Activated CD8-positive, alpha-beta memory T cell treated with anti-CD3 and anti-CD28 coated beads, Interleukin-2, amount 10 ng/mL, durations not matched to agents 7 days and 5 days (primary cell): Measurements from ENCODE around the gene TRPM2. TPM values are rescaled to one million over a fixed set of nuclear protein-coding genes. Genes with fewer than 3 reads are reported as not detected.

Experiments used
- ATAC-seq: fragments of 150-1000 bp; cut with Tn5 transposase; one replicate; pipeline ENCODE4 v1.10.0; 2021; ENCODE audit warnings: moderate library complexity
- CTCF ChIA-PET: fragments of 350-600 bp; sonication (Branson Sonifier 250); formaldehyde crosslinking; loops from one replicate; lab custom pipeline; 2021; ENCODE audit warnings: antibody characterized with exemption; lab: Charles Lee
- DNase-seq: peaks from one replicate; pipeline ENCODE4 v3.0.0-alpha.2; 2020
- H3K27ac Mint-ChIP-seq: one replicate; pipeline ENCODE4 v1.8.0; 2021; ENCODE audit warnings: mild to moderate bottlenecking, mixed read lengths
- H3K27me3 Mint-ChIP-seq: one replicate; pipeline ENCODE4 v1.8.0; 2021; ENCODE audit warnings: mixed read lengths
- H3K36me3 Mint-ChIP-seq: one replicate; pipeline ENCODE4 v1.8.0; 2021; ENCODE audit warnings: mild to moderate bottlenecking, mixed read lengths
- H3K4me1 Mint-ChIP-seq: one replicate; pipeline ENCODE4 v1.8.0; 2021; ENCODE audit warnings: mixed read lengths
- H3K4me3 Mint-ChIP-seq: one replicate; pipeline ENCODE4 v1.8.0; 2021; ENCODE audit warnings: mild to moderate bottlenecking, moderate library complexity, mixed read lengths
- H3K9me3 Mint-ChIP-seq: one replicate; pipeline ENCODE4 v1.8.0; 2022; ENCODE audit warnings: low read depth, mixed read lengths
- total RNA-seq, 2 experiments: library from RNA; stranded (reverse); gene quantifications; one replicate each; pipeline ENCODE4 v1.2.3, GENCODE V29; 2021

Gene TRPM2
- total RNA-seq, 2 experiments from 2014 or later: 21.2 to 32.7 TPM

GRCh38 chr21:44349416-44349846, 4.0 kb upstream of the TRPM2 start:
- Mint-ChIP-seq H3K27me3 (peaks cover 35% of the 10 kb centered on the region), H3K36me3 (peaks cover under 1% of the 10 kb centered on the region), H3K4me1 (peaks cover 30% of the 10 kb centered on the region), H3K27ac (no peak overlapping the region), H3K4me3 (no peak overlapping the region), H3K9me3 (no peaks in the 10 kb centered on the region)
- no peak for DNase-seq
- CTCF ChIA-PET: no interaction called here
- ATAC-seq: no peak

GRCh38 chr21:44349847-44350772, 3.3 kb upstream of the TRPM2 start:
- no peak for DNase-seq
- Mint-ChIP-seq H3K4me1 (peaks cover 36% of the 10 kb centered on the region), H3K9me3 (no peaks in the 10 kb centered on the region), H3K27ac (no peak overlapping the region), H3K27me3 (peaks cover 35% of the 10 kb centered on the region), H3K4me3 (no peak overlapping the region), H3K36me3 (peaks cover 5% of the 10 kb centered on the region)
- no peak for ATAC-seq
- CTCF ChIA-PET: no interaction called here

- CTCF ChIA-PET: no interaction called here
- Mint-ChIP-seq H3K9me3 (no peaks in the 10 kb centered on the region), H3K4me3 (no peak overlapping the region), H3K36me3 (peaks cover 12% of the 10 kb centered on the region), H3K27ac (no peak overlapping the region), H3K4me1 (peaks cover 42% of the 10 kb centered on the region), H3K27me3 (peaks cover 35% of the 10 kb centered on the region)
- DNase-seq: no peak
- no peak for ATAC-seq
Observed at GRCh38 chr21:44350773-44351481, 2.5 kb upstream of the TRPM2 start.

GRCh38 chr21:44351535-44352252, 1.7 kb upstream of the TRPM2 start:
- Mint-ChIP-seq H3K27ac (no peak overlapping the region), H3K9me3 (no peaks in the 10 kb centered on the region), H3K4me3 (no peak overlapping the region), H3K4me1 (peaks cover 49% of the 10 kb centered on the region), H3K36me3 (peaks cover 19% of the 10 kb centered on the region), H3K27me3 (peaks cover 28% of the 10 kb centered on the region)
- ATAC-seq (no peak), DNase-seq (no peak)
- CTCF ChIA-PET: no interaction called here

- CTCF ChIA-PET: interaction anchor here (1.1 kb wide), 1 partner anchor 7 kb away, joined by 4 read pairs; no protein-coding TSS in a partner anchor
- DNase-seq: no peak
- Mint-ChIP-seq H3K27ac (peak overlapping the region; percentile 87), H3K4me3 (no peak overlapping the region), H3K36me3 (peaks cover 25% of the 10 kb centered on the region), H3K9me3 (no peaks in the 10 kb centered on the region), H3K27me3 (peaks cover 24% of the 10 kb centered on the region), H3K4me1 (peaks cover 53% of the 10 kb centered on the region)
- ATAC-seq: no peak
Observed at GRCh38 chr21:44352253-44352860, 1.1 kb upstream of the TRPM2 start.

GRCh38 chr21:44354001-44354405, 582 bp downstream of the TRPM2 start:
- peak overlapping the region; percentile 87 for H3K27ac Mint-ChIP-seq
- H3K9me3 Mint-ChIP-seq: peaks cover 2% of the 10 kb centered on the region
- H3K36me3 Mint-ChIP-seq: peaks cover 34% of the 10 kb centered on the region
- peak overlapping the region; percentile 79 for H3K4me3 Mint-ChIP-seq
- ATAC-seq (no peak), DNase-seq (no peak)
- H3K4me1 Mint-ChIP-seq: peaks cover 53% of the 10 kb centered on the region
- CTCF ChIA-PET: interaction anchor here (1.2 kb wide), 3 partner anchors 9 to 536 kb away, joined by 3 to 4 read pairs (median 3); no protein-coding TSS in a partner anchor
- peaks cover 16% of the 10 kb centered on the region for H3K27me3 Mint-ChIP-seq

GRCh38 chr21:44354775-44355771, 1.7 kb downstream of the TRPM2 start:
- peaks cover 53% of the 10 kb centered on the region for H3K4me1 Mint-ChIP-seq
- H3K27ac Mint-ChIP-seq: peak overlapping the region; percentile 87
- peaks cover 2% of the 10 kb centered on the region for H3K9me3 Mint-ChIP-seq
- ATAC-seq (no peak), DNase-seq (peak; percentile 65)
- H3K27me3 Mint-ChIP-seq: peaks cover 9% of the 10 kb centered on the region
- H3K4me3 Mint-ChIP-seq: peak overlapping the region; percentile 79
- CTCF ChIA-PET: interaction anchor here (0.9 to 1.2 kb wide), 2 partner anchors 9 to 10 kb away, joined by 3 to 5 read pairs; no protein-coding TSS in a partner anchor
- H3K36me3 Mint-ChIP-seq: peaks cover 37% of the 10 kb centered on the region

- CTCF ChIA-PET: no interaction called here
- Mint-ChIP-seq H3K36me3 (peaks cover 40% of the 10 kb centered on the region), H3K4me1 (peaks cover 51% of the 10 kb centered on the region), H3K9me3 (peaks cover 2% of the 10 kb centered on the region), H3K27ac (no peak overlapping the region), H3K4me3 (no peak overlapping the region), H3K27me3 (peaks cover 8% of the 10 kb centered on the region)
- DNase-seq (no peak), ATAC-seq (no peak)
Observed at GRCh38 chr21:44356160-44356559, 2.7 kb downstream of the TRPM2 start.

GRCh38 chr21:44356636-44357035, 3.2 kb downstream of the TRPM2 start:
- Mint-ChIP-seq H3K4me3 (no peak overlapping the region), H3K9me3 (peaks cover 2% of the 10 kb centered on the region), H3K27me3 (peaks cover 5% of the 10 kb centered on the region), H3K36me3 (peaks cover 41% of the 10 kb centered on the region), H3K4me1 (peaks cover 49% of the 10 kb centered on the region), H3K27ac (no peak overlapping the region)
- ATAC-seq (no peak), DNase-seq (no peak)
- CTCF ChIA-PET: no interaction called here

GRCh38 chr21:44357064-44357837, 3.8 kb downstream of the TRPM2 start:
- Mint-ChIP-seq H3K9me3 (peaks cover 2% of the 10 kb centered on the region), H3K4me1 (peaks cover 45% of the 10 kb centered on the region), H3K27me3 (peaks cover 3% of the 10 kb centered on the region), H3K36me3 (peaks cover 41% of the 10 kb centered on the region), H3K27ac (no peak overlapping the region), H3K4me3 (no peak overlapping the region)
- CTCF ChIA-PET: no interaction called here
- no peak for DNase-seq
- ATAC-seq: no peak

- H3K27ac Mint-ChIP-seq: no peak overlapping the region
- H3K27me3 Mint-ChIP-seq: peaks cover 5% of the 10 kb centered on the region
- peaks cover 23% of the 10 kb centered on the region for H3K4me1 Mint-ChIP-seq
- no peak for ATAC-seq
- H3K9me3 Mint-ChIP-seq: peaks cover 6% of the 10 kb centered on the region
- DNase-seq: no peak
- H3K4me3 Mint-ChIP-seq: no peak overlapping the region
- peaks cover 48% of the 10 kb centered on the region for H3K36me3 Mint-ChIP-seq
- CTCF ChIA-PET: no interaction called here
Observed at GRCh38 chr21:44359396-44359795, 6.0 kb downstream of the TRPM2 start.
